NCI-H446 (cell line): ENCODE results near the gene LRRC55.

ENCODE experiments used
- DNase-seq, 2 experiments: peaks; one replicate each; lab custom pipeline; 2025; lab: John Stamatoyannopoulos, UW

Gene LRRC55

DNA sequence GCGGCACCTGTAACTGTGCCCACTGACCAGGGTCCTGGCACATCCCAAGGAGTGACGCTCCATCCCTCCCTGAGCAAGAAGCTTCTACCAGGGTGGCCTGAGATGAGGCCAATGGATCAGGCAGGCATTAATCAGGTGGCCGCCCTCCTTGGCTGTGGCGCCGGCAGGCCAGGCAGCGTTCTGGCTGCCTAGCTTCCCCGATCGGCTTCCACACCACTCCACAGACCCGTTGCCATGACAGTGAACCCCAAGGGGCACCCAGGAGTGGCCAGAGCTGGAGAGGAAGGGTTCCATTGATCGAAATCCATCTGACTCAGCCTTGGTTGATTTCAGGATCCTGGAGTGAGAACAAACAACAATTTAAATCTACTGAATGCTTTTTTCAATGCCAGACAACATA lies 20.5 kb downstream of the LRRC55 start:
- DNase-seq, result no peak

DNA sequence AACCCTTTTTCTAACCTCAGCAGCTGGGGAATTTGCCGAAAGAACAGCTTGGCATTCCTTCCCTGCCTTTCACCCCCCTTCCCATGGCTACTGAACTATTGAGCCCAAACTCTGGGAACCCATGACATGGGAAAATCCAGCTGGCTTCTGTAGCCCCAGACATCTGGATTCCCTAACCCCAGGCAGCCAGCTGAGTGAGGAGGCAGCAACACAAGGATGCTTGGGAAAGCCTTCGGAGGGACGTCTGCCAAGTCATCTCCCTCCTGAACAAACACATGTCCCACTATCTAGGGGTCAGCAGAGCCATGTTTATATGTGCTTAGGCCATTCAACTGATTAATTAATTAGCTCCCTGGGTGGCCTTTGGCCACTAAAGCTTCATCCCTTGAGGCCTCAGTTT lies 21.6 kb downstream of the LRRC55 start:
- no peak for DNase-seq

DNA sequence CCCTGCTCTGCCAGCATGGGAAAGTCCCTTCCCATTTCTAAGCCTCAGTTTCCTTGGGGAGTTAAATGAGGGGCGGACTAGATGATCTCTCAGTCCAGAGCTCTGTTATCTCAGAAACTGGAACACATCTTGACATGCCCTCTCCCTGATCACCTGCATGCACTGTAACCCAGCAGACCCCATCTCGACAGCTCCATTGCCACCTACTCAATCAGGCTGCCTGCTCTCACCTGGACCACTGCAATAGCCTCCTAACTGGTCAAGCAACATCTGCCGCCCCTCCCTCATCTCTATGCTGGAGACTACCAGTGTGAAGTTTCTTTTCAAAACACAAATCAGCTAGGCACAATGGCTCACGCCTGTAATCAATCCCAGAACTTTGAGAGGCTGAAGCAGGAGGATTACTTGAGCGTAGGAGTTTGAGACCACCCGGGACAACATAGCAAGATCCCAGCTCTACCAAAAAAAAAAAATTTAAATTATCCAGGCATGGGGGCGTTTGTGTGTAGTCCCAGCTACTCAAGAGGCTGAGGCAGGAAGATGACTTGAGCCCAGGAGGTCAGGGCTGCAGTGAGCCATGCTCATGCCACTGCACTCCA lies 22.2 kb downstream of the LRRC55 start:
- DNase-seq, result no peak

DNA sequence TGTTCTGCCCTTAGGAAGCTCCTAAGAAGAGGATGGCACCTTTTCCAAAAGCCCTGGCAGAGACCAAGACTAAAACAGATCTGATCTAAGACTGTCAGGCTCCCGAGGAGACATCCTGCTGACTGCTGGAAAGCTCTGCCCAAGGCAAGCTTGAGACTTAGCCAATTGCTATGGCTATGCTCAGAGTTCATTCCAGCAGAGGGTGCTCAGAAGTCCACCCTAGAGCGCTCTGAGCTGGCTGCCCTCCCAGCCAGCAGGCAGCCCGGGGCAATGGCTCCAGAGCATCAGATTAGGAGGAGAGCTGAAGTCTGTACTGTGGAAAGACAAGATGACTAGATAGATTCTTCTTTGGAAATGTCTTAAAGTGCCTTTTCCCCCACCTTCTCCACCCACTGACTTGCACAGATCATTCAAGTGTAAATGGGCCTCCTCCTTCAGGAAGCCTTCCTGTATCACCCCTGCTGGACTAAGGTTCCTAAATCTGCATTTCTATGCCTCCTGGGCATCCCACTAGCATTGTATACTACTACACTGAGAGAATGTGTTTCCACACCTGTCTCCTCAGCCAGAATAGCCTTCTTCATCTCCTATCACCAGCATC lies 23.4 kb downstream of the LRRC55 start:
- DNase-seq, result peak in 1 of 2 experiments; percentile 45

DNA sequence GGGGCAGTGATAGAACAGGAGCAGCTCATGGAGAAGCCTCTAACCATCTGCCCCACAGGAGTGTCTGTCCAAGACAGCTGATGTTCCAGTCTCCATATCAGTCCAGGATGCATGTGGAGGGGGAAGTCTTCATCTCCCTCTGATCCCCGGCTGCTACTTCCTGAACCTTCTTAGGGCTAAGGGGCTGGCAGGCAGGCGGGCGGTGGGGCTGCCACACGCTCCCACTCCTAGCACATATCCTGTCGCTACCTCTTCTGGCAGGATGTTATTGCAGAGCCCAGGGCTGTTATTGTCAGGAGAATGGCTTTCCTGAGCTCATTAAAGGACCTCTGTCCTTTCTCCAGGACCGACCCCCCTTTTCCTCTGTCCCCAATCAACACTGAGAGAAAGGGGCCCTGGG lies 25.4 kb downstream of the LRRC55 start:
- DNase-seq, result no peak

DNA sequence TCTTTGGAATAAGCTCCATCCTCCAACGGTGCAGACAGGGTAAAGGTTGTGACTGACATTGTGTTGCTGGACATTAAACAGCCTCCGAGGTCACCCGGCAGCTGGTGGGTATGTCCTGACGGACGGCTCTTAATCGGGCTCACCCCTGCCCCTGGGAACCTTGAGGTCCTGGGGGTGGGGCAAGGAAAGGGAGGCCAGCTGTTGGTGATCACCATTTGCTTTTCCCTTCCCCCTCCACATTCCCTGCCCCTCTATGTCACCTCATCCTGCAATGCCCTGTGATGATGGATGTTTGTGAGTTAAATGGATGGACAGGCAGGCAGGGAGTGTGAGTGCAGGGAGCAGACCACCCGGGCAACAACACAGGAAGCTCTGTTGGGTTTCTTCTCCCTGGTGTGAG lies 29.0 kb downstream of the LRRC55 start:
- DNase-seq, result no peak

DNA sequence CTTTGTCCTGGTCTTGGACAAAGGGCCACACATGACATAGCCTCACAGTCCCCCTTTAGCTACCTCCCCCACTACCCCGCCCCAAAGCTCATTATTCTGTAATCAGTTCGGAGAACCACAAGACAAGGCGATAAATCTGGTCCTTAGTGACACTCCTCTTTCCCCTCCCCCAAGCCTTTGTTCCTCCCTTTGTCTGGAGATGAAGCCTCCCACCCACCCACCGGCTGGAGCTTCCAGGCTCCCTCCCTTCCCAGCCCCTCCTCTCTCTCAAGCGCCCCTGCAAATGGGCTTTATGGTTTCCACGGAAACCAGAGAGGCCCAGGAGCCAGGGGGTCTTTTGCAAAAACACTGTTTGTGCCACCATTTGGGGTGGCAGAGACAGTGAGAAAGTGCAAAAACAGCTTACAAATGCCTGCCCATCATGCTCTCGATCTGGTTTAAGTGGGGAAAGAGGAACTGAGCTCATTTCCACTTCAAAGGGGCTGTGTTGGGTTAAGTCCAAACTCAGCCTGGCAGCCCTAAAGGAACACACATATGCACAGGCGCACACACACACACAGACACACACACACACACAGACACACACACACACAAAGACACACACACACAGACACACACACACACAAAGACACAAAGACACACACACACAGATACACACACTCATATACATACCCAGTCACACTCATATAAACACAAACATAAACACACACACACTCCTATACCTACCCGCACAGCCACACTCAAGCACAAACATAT lies 31.8 kb downstream of the LRRC55 start:
- DNase-seq, result no peak

DNA sequence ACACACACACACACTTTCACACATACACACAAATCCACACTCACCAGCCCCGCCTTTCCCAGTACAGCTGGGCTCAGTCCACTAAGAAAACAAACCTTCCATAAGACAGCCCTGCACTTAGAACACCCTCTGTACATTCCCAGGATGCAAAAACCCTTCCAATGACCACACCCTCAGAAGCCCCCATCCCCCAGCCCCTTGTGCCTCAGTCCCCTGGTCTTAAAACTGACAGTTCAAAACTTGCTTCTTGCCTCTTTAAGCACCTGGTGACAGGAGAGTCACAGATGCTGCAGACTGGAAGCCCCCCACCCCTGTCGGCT lies 32.3 kb downstream of the LRRC55 start:
- DNase-seq, result no peak

DNA sequence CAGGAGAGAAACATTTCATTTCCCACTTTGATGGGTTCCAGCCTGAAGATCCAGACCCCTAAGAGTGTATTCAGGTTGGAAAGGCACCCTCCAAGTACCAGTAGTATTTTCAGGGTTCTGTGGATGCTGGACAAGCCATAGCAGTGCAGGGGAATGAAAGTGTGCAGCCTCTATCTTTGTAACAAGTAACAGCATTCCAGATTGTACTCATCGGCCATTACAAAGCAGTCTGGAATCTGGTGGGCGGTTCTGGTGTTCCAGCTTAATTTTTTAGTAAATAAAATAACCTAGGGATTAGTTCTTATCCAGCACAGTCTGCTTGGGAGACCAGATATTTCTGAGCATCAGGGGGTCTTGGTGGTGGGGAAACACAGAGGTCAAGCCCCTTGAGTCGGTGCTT lies 32.7 kb downstream of the LRRC55 start:
- DNase-seq, result no peak

DNA sequence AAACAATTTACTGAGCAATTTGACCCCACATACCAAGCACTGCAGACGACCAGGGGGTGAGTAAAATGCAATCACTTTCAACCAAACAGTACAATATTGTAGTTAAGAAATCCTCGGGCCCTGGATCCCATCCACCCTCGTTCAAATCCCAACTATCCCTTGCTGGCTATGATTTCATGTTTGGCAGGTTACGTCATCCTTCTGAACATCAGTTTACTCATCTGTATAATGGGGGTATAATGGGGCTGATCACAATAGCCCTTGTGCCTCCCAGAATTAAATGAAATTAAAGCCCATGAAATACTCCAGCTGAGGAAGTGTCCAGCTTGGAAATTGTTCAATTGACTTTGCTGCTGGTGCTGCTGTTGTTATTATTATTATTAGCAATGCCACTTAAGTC lies 34.7 kb downstream of the LRRC55 start:
- DNase-seq, result no peak

DNA sequence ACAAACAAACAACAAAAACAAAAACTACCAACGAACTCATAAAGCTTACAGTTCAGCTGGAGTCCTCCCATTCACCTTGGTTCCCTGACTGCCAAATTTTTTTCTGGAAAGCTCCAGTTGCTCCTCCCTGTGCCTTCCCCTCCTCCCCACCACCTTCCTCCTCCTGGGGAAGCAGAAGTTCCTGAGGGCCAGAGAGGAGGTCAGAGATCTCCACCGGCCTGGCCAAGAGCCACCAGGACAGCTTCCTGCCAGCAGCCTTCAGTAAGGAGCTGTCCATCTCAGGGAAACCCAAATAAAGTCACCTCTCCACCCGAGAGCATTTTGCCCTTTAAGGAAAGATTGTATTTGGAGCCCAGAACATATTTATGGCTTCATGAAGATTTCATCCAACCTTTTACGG lies 35.3 kb downstream of the LRRC55 start:
- DNase-seq, result no peak

DNA sequence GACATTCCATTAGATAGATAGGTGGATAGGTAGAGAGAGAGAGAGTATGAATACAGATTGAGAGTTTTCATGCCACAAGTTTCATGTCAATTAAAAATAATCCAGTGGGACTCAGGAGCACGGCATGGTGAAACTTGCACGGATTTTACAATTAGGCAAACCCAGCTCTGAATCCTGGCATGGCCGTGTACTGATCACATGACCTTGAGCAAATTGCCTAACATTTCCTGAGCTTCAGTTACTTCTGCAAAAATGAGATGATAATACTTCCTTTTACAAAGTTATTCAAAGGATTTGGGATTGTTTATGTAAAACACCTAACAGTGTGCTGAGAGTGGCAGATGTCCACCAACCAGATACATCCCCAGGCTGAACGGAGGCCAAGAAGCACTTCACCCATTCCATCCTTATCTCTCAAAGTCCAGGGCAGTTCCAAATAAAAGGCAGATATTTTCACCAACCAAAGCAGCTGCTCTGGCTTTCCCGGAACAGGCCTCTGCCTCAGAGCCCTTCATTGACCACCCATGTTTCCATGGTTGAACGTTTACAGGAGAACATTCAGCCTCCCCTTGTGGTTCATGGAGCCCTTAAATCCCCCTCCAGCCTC lies 37.4 kb downstream of the LRRC55 start:
- no peak for DNase-seq

DNA sequence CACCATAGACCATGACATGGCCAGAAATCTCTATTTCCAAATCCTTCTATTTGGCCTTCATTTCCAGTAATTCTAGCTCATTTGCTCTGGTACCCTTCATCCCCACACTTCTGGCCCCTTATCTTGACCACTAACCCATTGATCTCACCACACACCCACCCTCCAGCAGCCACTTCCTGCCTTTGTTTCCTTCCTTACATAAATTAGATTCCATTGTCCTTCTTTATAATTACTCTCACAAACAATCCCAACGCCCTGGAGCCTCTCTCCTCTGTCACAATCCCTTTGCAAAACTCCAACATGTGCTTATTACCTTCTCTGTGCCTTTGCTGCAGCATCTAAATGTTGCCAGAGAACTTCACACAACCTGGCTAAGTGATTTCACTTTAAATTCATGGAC lies 40.5 kb downstream of the LRRC55 start:
- DNase-seq, result no peak

DNA sequence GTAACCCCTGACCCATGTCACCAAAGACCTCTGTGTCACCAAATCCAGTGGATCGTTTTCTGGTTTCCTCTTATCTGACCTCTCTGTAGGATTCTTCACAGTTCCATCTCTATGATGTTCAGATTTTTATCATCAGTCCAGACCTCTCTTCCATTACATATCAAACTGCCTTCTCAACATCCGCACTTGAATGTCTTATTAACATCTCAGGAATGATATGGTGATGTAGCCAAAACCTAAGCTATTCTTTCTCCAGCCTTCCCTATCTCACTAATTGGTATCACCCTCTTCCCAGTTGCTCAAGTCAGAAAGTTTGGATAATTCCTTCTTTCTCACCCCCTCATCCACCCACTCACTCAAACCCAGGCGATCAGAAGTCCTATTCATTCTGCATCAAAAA lies 41.8 kb downstream of the LRRC55 start:
- DNase-seq, result no peak

DNA sequence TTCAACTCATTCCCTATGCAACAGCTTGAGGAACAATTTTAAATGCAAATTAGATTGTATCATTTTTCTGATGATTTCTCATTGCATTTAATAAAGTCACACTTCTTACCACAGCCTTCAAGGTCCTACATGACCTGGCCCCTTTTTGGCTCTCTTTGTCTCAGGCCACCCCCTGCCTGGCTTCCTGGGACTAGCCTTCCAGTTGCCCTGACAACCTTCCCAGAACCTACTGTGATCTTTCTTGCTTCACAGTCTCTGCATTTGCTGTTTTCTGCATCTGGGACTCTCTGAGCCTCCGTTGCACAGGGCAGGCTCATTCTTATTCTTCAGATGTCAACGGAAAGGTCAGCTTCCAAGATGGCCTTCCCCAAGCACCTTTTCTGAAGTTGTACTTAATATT lies 42.4 kb downstream of the LRRC55 start:
- DNase-seq, result no peak

DNA sequence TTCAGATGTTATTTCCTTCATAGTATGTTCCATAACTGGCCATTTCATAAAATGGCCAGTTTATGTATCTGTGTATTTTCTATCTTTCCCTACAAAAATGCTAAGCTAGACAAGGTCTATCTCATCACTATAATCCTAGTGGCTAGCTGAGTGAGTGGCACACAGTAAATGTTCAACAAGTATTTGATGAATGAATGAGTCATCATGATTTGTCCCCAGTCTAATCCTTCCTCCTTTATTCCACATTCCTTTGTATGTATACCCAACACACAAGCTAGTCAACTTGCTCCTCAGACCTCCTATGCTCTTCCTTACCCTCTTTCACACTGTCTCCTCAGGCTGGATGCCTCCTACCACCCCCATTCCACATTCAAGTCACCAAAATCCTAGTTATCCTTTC lies 42.8 kb downstream of the LRRC55 start:
- no peak for DNase-seq

DNA sequence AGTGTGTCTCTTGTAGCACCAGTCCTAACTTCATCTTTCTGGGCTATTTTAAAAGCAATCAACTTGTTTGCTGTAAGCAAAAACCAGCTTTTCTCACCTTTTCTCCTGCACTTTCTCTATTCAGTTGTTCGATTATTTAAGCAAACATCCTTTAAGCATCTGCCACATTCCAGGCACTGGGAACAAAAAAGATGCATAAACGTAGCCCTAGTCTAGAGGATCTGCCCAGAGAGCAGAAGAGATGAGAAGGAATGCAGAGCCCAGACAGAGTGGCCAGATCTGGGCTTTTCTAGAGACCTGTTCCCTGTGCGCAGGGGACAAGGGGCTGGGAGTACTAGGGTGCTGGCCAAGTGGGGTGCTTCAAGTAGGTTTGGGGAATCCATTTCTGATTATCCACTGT lies 46.8 kb downstream of the LRRC55 start:
- DNase-seq, result no peak

DNA sequence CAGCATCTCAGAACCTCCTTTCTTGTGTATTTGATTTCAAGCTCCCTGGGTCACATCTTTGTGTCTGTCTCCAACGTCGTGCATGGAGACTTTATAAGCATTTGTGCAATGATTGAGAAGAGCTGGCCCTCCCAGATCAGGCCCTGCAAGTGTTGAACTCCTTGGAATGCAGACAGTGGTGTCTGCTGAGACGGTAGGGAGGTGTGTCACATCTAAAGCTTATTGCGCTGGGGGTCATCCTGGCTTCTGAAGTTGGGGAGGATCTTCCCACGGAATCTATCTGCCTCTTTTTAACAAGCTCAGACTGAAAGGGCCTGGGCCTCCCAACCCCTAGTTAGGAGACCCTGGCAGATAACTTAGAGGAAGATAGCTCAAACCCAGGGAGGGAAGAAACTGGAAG lies 48.6 kb downstream of the LRRC55 start:
- no peak for DNase-seq

DNA sequence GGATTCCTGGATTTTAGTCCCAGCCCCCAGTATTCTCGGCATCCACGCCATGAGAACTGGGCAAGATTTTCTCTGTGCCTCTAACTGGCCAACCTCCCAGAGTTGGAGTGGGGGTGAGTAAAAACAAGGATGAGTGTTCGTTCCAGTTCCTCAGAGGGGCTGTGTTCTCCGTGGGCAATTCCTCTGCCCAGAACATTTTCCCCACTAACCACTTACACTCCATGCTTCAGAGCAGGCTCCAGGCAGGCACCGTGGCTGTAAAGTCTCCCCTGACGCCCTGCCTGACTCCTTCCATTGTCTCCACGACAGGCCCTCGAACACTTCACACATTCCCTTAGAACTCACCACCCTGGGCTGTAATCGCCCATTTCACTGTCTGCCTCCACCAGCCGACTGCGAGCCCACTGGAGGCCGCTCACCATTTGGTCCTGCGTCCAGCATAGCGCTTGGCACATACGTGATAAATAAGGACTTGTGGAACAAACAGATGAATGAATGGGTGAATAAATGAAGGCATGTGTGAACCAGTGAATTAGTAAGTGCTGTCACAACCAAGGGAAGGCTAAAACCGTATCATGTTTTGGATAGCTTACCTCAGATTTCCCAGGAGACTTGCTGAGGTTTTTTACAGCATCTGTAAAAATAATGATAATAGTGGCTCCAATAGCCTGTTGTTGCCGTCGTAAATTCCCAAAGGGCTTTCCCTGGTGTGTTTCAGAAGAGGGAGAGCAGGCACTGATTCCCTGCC lies 49.2 kb downstream of the LRRC55 start:
- DNase-seq, result no peak

DNA sequence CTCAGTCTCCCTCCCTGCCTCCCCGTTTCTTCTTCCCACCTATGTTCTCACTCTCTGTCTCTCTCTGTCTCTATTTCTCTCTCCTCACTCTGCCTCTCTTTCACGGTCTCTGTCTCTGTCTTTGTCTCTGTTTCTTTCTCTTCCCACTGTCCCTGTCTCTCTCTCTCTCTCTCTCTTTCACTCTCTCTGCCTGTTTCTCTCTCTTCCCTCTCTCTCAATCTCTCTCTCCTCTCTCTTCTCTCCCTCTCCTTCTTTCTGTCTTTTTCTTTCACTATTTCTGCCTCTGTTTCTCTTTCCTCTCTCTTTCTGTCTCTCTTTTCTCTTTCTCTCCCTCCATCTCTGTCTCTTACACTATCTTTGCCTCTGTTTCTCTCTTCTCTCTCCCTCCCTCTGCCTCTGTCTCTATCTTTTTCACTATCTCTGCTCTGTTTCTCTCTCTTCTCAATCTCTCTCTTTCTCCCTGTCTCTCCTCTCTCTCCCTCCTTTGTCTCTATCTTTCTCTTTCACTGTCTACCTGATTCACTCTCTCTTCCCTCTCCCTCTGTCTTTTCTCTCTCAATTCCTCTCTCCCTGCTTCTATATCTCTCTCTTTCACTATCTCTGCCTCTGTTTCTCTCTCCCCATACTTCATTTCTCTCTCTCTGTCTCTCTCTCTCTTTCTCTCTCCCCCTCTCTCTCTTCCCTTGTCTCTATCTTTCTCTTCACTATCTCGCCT lies 49.9 kb downstream of the LRRC55 start:
- DNase-seq, result no peak

DNA sequence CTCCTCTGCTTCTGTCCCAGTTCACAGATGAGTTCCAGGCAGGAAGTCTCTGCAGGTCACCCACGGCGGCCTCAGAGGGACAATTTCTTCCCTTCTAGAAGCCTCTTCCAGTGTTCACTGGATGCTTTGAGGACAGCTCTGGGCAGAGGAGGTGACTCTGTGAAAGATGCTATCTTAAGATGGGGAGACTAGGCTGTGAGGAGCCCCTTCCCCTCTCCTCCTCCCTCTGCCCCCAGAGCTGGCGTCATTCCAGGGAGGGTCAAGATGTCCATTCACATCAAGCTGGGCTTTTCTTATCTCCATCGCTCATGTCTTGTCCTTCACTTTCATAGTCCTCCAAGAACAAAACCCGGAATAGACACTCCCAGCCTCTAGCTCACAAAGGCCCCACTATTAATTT lies 51.9 kb downstream of the LRRC55 start:
- no peak for DNase-seq
